Activated naive CD8-positive, alpha-beta T cell (primary cell): Measurements from ENCODE around the gene CNR1.
"Not testable (repeated sequence)": the region's sequence is repeated elsewhere in the genome, so short reads cannot be mapped to it uniquely, and the experiment has no call there.

Source experiments
- H3K27ac Mint-ChIP-seq: one replicate; pipeline ENCODE4 v1.8.0; 2021; ENCODE audit warnings: mixed read lengths
- H3K27me3 Mint-ChIP-seq: one replicate; pipeline ENCODE4 v1.8.0; 2021; ENCODE audit warnings: mixed read lengths
- H3K36me3 Mint-ChIP-seq: one replicate; pipeline ENCODE4 v1.8.0; 2021; ENCODE audit warnings: mixed read lengths
- H3K4me1 Mint-ChIP-seq: one replicate; pipeline ENCODE4 v1.8.0; 2021; ENCODE audit warnings: low read depth, mixed read lengths
- H3K4me3 Mint-ChIP-seq: one replicate; pipeline ENCODE4 v1.8.0; 2021; ENCODE audit warnings: mild to moderate bottlenecking, mixed read lengths
- H3K9me3 Mint-ChIP-seq: one replicate; pipeline ENCODE4 v1.8.0; 2021; ENCODE audit warnings: low read depth, mixed read lengths

Gene CNR1

GRCh38 chr6:88165844-88166492 lies at the start of gene CNR1:
TSS of gene CNR1 (minus strand) at chr6:88166347. CDS start at chr6:88145274, 21,073 bp downstream.
- Mint-ChIP-seq H3K4me1 (peaks cover 12% of the 10 kb centered on the region), H3K4me3 (peak within 1 kb of the TSS; percentile 80), H3K9me3 (no peaks in the 10 kb centered on the region), H3K27me3 (peaks cover 50% of the 10 kb centered on the region), H3K27ac (no peak within 1 kb of the TSS), H3K36me3 (no peaks in the 10 kb centered on the region)

GRCh38 chr6:88211446-88211845 lies 45.3 kb upstream of the CNR1 start:
- H3K9me3 Mint-ChIP-seq: no peaks in the 10 kb centered on the region
- H3K36me3 Mint-ChIP-seq: no peaks in the 10 kb centered on the region
- no peak overlapping the region for H3K27ac Mint-ChIP-seq
- H3K4me3 Mint-ChIP-seq: no peak overlapping the region
- H3K4me1 Mint-ChIP-seq: no peaks in the 10 kb centered on the region
- H3K27me3 Mint-ChIP-seq: peaks cover 2% of the 10 kb centered on the region

GRCh38 chr6:88209301-88209700 lies 43.2 kb upstream of the CNR1 start:
- H3K4me3 Mint-ChIP-seq: no peak overlapping the region
- H3K36me3 Mint-ChIP-seq: no peaks in the 10 kb centered on the region
- H3K27me3 Mint-ChIP-seq: peaks cover 3% of the 10 kb centered on the region
- peaks cover 11% of the 10 kb centered on the region for H3K9me3 Mint-ChIP-seq
- H3K4me1 Mint-ChIP-seq: no peaks in the 10 kb centered on the region
- no peak overlapping the region for H3K27ac Mint-ChIP-seq

- no peaks in the 10 kb centered on the region for H3K4me1 Mint-ChIP-seq
- H3K9me3 Mint-ChIP-seq: peaks cover 15% of the 10 kb centered on the region
- H3K4me3 Mint-ChIP-seq: no peak overlapping the region
- no peak overlapping the region for H3K27ac Mint-ChIP-seq
- H3K36me3 Mint-ChIP-seq: no peaks in the 10 kb centered on the region
- peaks cover 3% of the 10 kb centered on the region for H3K27me3 Mint-ChIP-seq
These were observed 42.6 kb upstream of the CNR1 start for GRCh38 chr6:88208726-88209125.

DNA sequence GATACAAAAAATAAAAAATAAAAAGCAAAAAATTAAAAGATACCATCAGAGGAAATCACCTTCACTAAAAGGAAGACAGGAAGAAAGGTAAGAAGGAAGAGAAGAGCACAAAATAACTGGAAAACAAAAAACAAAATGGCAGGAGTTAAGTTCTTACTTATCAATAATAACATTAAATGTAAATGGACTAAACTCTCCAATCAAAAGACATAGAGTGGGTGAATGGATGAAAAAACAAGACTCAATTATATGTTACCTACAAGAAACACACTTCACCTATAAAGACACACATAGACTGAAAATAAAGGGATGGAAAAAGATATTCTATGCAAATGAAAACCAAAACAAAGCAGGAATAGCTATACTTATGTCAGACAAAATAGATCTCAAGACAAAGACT lies 35.6 kb upstream of the CNR1 start:
- H3K27ac Mint-ChIP-seq, H3K4me1 Mint-ChIP-seq, H3K27me3 Mint-ChIP-seq, H3K4me3 Mint-ChIP-seq, H3K36me3 Mint-ChIP-seq: not testable (repeated sequence)
- peaks cover 31% of the 10 kb centered on the region for H3K9me3 Mint-ChIP-seq

DNA sequence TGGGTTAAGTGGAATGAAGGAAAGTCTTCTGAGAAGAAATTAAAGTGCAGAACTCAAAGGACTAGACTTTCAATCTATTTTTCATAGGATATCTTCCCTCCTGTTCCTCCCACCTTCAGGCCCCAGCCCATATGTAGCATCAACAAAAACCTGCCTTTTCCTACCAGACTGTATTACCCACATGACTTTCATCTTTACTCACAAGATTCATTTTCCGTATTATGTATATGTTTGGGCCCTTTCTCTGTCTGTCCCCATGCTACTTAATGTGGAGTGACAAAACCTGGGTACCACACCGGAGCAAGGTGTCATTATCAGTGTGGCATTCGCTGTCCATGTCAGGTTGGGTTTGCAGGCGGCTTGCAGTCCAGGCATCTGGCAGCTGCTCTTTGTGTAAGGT lies 18.8 kb upstream of the CNR1 start:
- no peaks in the 10 kb centered on the region for H3K36me3 Mint-ChIP-seq
- no peaks in the 10 kb centered on the region for H3K4me1 Mint-ChIP-seq
- no peak overlapping the region for H3K27ac Mint-ChIP-seq
- H3K4me3 Mint-ChIP-seq: no peak overlapping the region
- H3K27me3 Mint-ChIP-seq: peaks cover 18% of the 10 kb centered on the region
- no peaks in the 10 kb centered on the region for H3K9me3 Mint-ChIP-seq

DNA sequence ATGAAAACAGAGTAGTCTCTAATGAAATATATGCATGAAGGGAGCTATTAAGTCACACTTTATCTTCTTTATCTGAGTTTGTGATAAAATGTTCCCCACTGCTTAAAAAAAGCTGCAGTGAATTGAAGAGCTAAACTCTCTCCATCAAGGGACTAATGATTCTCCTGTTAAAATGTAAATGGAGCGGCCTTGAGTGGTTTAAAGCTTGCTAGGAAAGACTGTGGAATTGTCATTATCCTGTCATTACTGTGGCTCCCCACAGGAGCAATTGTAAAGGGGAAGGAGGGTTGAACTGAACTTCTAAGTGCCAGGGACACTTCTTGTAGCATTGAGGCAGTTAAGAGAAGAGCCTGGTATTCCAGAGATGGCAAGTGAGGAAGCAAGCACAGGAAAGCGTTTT lies 17.3 kb upstream of the CNR1 start:
- Mint-ChIP-seq H3K4me1 (no peaks in the 10 kb centered on the region), H3K4me3 (no peak overlapping the region), H3K36me3 (no peaks in the 10 kb centered on the region), H3K27me3 (peaks cover 19% of the 10 kb centered on the region), H3K27ac (no peak overlapping the region), H3K9me3 (no peaks in the 10 kb centered on the region)

DNA sequence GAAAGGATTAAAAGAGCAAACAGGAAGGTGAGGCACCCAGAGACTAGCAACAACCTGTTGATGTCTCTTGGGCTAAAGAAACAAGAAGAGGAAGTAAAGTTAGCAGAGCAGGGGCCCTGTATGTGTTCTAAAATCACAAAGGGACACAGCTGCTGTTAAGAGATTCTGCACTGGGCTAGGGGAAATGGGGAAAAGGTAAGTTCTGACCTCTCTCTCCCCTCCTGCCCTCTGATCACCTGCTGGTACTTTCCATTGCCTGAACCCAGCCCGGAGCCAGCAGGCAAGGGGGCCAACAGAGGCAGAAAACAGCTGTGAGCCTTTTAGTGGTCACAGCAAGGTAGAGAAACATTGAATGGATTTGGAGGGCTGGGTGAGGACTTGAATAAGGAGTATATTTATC lies 13.5 kb upstream of the CNR1 start:
- no peaks in the 10 kb centered on the region for H3K36me3 Mint-ChIP-seq
- no peaks in the 10 kb centered on the region for H3K4me1 Mint-ChIP-seq
- no peaks in the 10 kb centered on the region for H3K9me3 Mint-ChIP-seq
- H3K4me3 Mint-ChIP-seq: no peak overlapping the region
- H3K27ac Mint-ChIP-seq: no peak overlapping the region
- peaks cover 22% of the 10 kb centered on the region for H3K27me3 Mint-ChIP-seq

DNA sequence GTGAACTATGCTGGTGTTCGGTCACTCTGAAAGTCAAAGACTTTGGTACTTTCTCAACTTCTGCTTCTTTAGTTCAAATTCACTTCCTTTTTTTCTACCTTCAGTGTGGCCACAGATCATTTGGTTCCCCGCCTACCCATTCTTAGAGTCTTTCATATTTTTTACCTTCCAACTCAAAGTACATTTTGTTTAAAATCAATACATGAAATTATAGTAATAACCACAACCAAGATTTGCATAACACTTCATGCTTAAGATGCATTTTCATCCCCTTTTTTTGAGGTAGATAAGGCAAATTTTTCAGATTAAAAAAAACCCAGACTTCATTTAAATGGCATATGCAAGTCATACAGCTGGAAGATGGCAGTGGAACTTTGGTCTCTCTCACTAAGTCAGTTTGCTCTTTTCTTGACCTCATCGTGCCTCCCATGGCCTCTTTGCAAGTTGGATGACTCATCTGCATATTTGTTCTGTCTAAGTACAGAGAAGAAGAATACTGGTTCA lies 11.9 kb upstream of the CNR1 start:
- Mint-ChIP-seq H3K4me3 (no peak overlapping the region), H3K36me3 (no peaks in the 10 kb centered on the region), H3K27ac (no peak overlapping the region), H3K9me3 (no peaks in the 10 kb centered on the region), H3K4me1 (no peaks in the 10 kb centered on the region), H3K27me3 (peaks cover 24% of the 10 kb centered on the region)

GRCh38 chr6:88174906-88175305 lies 8.8 kb upstream of the CNR1 start:
- Mint-ChIP-seq H3K4me3 (no peak overlapping the region), H3K27me3 (peaks cover 30% of the 10 kb centered on the region), H3K36me3 (no peaks in the 10 kb centered on the region), H3K27ac (no peak overlapping the region), H3K4me1 (no peaks in the 10 kb centered on the region), H3K9me3 (no peaks in the 10 kb centered on the region)

- Mint-ChIP-seq H3K4me1 (peaks cover 6% of the 10 kb centered on the region), H3K27me3 (peaks cover 41% of the 10 kb centered on the region), H3K36me3 (no peaks in the 10 kb centered on the region), H3K27ac (no peak overlapping the region), H3K9me3 (no peaks in the 10 kb centered on the region), H3K4me3 (no peak overlapping the region)
These were observed 5.2 kb upstream of the CNR1 start for GRCh38 chr6:88171312-88171711.

DNA sequence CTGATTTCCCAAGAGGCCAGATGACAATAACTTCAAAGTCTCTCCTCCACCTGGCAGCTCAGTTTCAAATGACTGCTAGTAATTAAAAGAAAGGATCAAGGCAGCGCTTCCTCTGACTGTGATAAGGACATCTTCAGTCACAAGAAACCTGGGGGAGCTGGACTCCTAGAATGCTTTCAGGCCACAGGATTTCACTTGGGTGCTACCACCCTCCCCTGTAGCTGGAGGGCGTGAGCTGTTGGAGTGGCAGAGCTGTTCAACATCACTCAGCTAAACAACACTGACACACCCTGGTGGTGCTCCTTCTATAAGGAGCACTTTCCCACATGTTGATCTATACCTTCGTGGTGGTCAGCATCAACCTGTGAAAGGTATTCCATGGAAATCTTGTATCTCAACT lies 2.2 kb upstream of the CNR1 start:
- Mint-ChIP-seq H3K9me3 (no peaks in the 10 kb centered on the region), H3K27me3 (peaks cover 50% of the 10 kb centered on the region), H3K27ac (no peak overlapping the region), H3K36me3 (no peaks in the 10 kb centered on the region), H3K4me1 (peaks cover 12% of the 10 kb centered on the region), H3K4me3 (peak overlapping the region; percentile 6)

DNA sequence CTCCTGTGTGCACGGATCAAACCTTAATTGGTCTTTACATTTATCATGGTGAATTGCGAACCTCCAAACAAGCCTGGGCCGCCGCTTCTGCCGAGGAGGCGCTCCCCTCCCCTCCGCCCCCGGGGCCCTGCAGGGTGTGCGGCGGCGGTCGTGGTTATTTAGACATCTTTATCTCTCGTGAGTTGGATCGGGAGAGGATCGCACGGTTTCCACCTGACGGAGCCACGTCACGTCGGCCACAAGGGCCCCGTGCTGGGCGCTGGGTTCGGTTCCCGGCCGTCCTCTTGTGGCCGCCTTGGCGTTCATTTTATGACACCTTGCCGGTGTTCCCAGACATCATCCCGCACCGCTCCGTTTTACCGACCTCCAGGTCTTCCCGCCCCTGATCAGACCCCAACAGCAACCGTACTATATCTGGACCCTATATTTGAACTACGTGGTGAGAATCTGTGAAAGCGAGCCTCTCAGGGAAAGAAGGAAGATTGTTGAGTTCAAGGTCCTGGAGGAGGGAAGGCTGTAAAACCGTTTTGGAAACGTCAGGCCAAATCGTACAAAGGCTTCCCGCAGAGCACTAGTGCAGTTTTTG lies 1.3 kb upstream of the CNR1 start:
- peak overlapping the region; percentile 60 for H3K4me3 Mint-ChIP-seq
- H3K4me1 Mint-ChIP-seq: peaks cover 12% of the 10 kb centered on the region
- H3K27me3 Mint-ChIP-seq: peaks cover 51% of the 10 kb centered on the region
- no peaks in the 10 kb centered on the region for H3K36me3 Mint-ChIP-seq
- no peak overlapping the region for H3K27ac Mint-ChIP-seq
- H3K9me3 Mint-ChIP-seq: no peaks in the 10 kb centered on the region

DNA sequence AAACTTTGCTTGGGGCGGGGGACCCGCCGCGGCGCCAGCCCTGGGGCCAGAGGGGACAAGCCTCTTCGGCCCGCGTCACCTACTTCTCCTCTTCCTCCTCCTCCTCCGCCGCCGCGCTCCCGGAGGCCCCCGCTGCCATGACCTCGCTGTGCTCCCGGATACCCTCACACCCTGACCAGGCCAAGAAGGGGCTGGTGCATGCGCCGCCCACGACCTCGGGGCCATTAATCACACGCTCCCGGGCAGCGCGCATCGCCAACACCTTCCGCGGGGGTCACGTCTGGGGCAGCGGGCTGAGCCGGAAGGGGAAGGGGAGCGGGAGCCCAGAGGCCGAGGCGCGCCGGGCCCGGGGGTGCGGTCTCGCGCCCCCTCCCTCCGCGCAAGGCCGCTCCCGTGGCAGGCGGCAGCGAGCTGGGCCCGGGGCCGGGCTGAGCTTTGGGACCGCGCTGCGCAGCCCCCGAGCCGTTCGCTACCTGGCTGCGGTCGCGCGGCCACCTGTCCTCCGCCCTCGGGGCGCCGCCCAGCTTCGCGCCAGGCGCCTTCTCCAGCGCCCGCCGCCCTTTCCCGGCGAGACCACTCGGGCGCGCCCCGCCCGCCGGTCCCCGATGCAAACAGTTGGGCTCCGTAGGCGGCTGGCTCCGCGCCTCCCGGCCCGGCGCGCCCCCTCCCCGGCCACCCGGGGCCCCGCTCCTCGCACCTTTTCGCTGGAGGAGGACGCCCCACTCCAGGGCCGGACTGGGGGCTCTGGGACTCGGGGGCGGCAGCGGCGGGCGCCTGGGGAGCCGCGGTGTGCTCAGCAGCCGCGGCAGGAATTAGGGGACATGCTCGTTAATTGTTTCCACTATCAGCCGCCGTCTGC lies 575 bp upstream of the CNR1 start:
- Mint-ChIP-seq H3K27me3 (peaks cover 51% of the 10 kb centered on the region), H3K4me1 (peaks cover 12% of the 10 kb centered on the region), H3K4me3 (peak overlapping the region; percentile 66), H3K36me3 (no peaks in the 10 kb centered on the region), H3K27ac (no peak overlapping the region), H3K9me3 (no peaks in the 10 kb centered on the region)

DNA sequence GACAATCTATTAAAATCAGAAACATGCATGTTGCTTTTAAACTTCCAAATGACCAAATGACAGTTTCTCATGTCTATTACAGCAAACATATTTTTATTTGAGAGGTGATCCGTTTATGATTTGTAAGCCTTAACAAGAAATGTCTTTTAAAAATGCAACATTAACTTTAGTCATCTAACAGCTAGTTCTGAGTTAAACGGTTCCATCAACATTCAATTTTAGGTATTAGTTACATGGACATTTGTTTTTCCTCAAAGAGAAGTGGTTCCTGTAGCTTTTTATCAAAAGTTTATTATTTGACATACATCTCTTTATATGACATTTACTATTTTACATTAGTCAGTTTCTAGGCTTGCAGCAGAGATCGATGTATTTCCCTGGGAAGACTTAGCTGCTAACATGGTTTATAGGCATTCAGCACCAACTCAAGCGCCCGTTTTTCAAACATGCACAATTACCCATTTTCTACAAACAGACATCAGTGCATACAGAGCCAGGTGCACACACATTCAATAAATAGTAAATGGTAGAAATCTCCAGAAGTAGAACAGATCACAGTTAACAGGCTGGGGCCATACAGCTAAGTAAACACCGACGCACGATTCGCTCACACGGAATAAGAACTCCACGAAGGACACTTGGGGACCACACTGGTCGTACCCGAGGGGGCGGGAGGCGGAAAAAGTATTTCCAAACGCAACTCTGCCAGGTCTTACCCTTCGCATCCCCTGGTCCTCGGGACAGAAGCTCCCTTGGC lies 882 bp downstream of the CNR1 start:
- Mint-ChIP-seq H3K27ac (no peak overlapping the region), H3K36me3 (no peaks in the 10 kb centered on the region), H3K27me3 (peaks cover 46% of the 10 kb centered on the region), H3K9me3 (no peaks in the 10 kb centered on the region), H3K4me1 (peaks cover 12% of the 10 kb centered on the region), H3K4me3 (peak overlapping the region; percentile 80)
